Activated CD4-positive, alpha-beta T cell treated with anti-CD3 and anti-CD28 coated beads, Interleukin-2, amount 10 ng/mL, durations not matched to agents 24 days and 14 days (primary cell): ENCODE results near the gene PSEN2. TPM values are rescaled to one million over a fixed set of nuclear protein-coding genes. Genes with fewer than 3 reads are reported as not detected.
A peak's percentile ranks its signal among the peaks of the same experiment; 100 is the strongest.

Source experiments
- DNase-seq: peaks from one replicate; pipeline ENCODE4 v3.0.0; 2022
- H3K27ac Mint-ChIP-seq: one replicate; pipeline ENCODE4 v1.8.0; 2022; ENCODE audit warnings: mild to moderate bottlenecking, mixed read lengths
- H3K27me3 Mint-ChIP-seq: one replicate; pipeline ENCODE4 v1.8.0; 2022; ENCODE audit warnings: mixed read lengths
- H3K36me3 Mint-ChIP-seq: one replicate; pipeline ENCODE4 v1.8.0; 2022; ENCODE audit warnings: low read depth, mild to moderate bottlenecking, mixed read lengths
- H3K4me1 Mint-ChIP-seq: one replicate; pipeline ENCODE4 v1.8.0; 2021; ENCODE audit warnings: mixed read lengths
- H3K4me3 Mint-ChIP-seq: one replicate; pipeline ENCODE4 v1.8.0; 2022; ENCODE audit warnings: mild to moderate bottlenecking, moderate library complexity, mixed read lengths
- H3K9me3 Mint-ChIP-seq: one replicate; pipeline ENCODE4 v1.8.0; 2021; ENCODE audit warnings: mixed read lengths
- intact Hi-C: fragments of 100-400 bp; cut with micrococcal nuclease; formaldehyde crosslinking; loops from one replicate; pipeline ENCODE4 v1.15.1; 2023
- total RNA-seq: library from RNA; stranded (reverse); gene quantifications from 2 replicates; pipeline ENCODE4 v1.2.3, GENCODE V29; 2022

The PSEN2 gene
- total RNA-seq, 1 donor from 2014 or later, result 10.4 TPM

GRCh38 chr1:226873771-226874578 is 3.6 kb downstream of the PSEN2 start:
- DNase-seq, result no peak
- peaks cover 16% of the 10 kb centered on the region for H3K4me1 Mint-ChIP-seq
- no peak overlapping the region for H3K4me3 Mint-ChIP-seq
- intact Hi-C loops, result no loop called here
- no peak overlapping the region for H3K27ac Mint-ChIP-seq
- peaks cover 14% of the 10 kb centered on the region for H3K27me3 Mint-ChIP-seq
- H3K9me3 Mint-ChIP-seq, result no peaks in the 10 kb centered on the region
- H3K36me3 Mint-ChIP-seq, result peaks cover 9% of the 10 kb centered on the region

GRCh38 chr1:226874579-226875425 is 4.4 kb downstream of the PSEN2 start:
- no peak for DNase-seq
- Mint-ChIP-seq H3K27ac (no peak overlapping the region), H3K4me1 (peaks cover 16% of the 10 kb centered on the region), H3K4me3 (no peak overlapping the region), H3K36me3 (peaks cover 13% of the 10 kb centered on the region), H3K27me3 (peaks cover 9% of the 10 kb centered on the region), H3K9me3 (no peaks in the 10 kb centered on the region)
- intact Hi-C loops, result no loop called here

GRCh38 chr1:226875641-226876295 is 5.4 kb downstream of the PSEN2 start:
- H3K27ac Mint-ChIP-seq, result no peak overlapping the region
- intact Hi-C loops, result no loop called here
- peaks cover 15% of the 10 kb centered on the region for H3K36me3 Mint-ChIP-seq
- H3K4me3 Mint-ChIP-seq, result no peak overlapping the region
- no peak for DNase-seq
- H3K27me3 Mint-ChIP-seq, result peaks cover 6% of the 10 kb centered on the region
- H3K9me3 Mint-ChIP-seq, result no peaks in the 10 kb centered on the region
- H3K4me1 Mint-ChIP-seq, result peaks cover 12% of the 10 kb centered on the region

GRCh38 chr1:226877669-226878068 is 7.3 kb downstream of the PSEN2 start:
- H3K27me3 Mint-ChIP-seq, result no peaks in the 10 kb centered on the region
- peaks cover 20% of the 10 kb centered on the region for H3K36me3 Mint-ChIP-seq
- H3K27ac Mint-ChIP-seq, result no peak overlapping the region
- H3K9me3 Mint-ChIP-seq, result no peaks in the 10 kb centered on the region
- no peak overlapping the region for H3K4me3 Mint-ChIP-seq
- no peak for DNase-seq
- peaks cover 21% of the 10 kb centered on the region for H3K4me1 Mint-ChIP-seq
- intact Hi-C loops, result no loop called here

GRCh38 chr1:226880372-226881287 is 10.2 kb downstream of the PSEN2 start:
- H3K36me3 Mint-ChIP-seq, result peaks cover 19% of the 10 kb centered on the region
- peaks cover 44% of the 10 kb centered on the region for H3K4me1 Mint-ChIP-seq
- H3K27me3 Mint-ChIP-seq, result no peaks in the 10 kb centered on the region
- no peak overlapping the region for H3K4me3 Mint-ChIP-seq
- intact Hi-C loops, result loop anchor here (5.0 kb wide), 3 partner anchors 188 to 253 kb away; no protein-coding TSS in a partner anchor
- no peak for DNase-seq
- no peaks in the 10 kb centered on the region for H3K9me3 Mint-ChIP-seq
- H3K27ac Mint-ChIP-seq, result peak overlapping the region; percentile 95

- Mint-ChIP-seq H3K4me3 (peak overlapping the region; percentile 72), H3K4me1 (peaks cover 53% of the 10 kb centered on the region), H3K36me3 (peaks cover 22% of the 10 kb centered on the region), H3K9me3 (no peaks in the 10 kb centered on the region), H3K27me3 (no peaks in the 10 kb centered on the region), H3K27ac (peak overlapping the region; percentile 95)
- DNase-seq, result no peak
- intact Hi-C loops, result loop anchor here (1.0 to 5.0 kb wide), 5 partner anchors 11 to 254 kb away; partner anchors contain the start of gene PSEN2
Measured at GRCh38 chr1:226881515-226882185, 11.2 kb downstream of the PSEN2 start.

- peak; percentile 71 for DNase-seq
- intact Hi-C loops, result loop anchor here (1.0 to 5.0 kb wide), 5 partner anchors 12 to 255 kb away; partner anchors contain the start of gene PSEN2
Measured at GRCh38 chr1:226882187-226882586, 11.8 kb downstream of the PSEN2 start.

GRCh38 chr1:226882631-226883409 is 12.4 kb downstream of the PSEN2 start:
- intact Hi-C loops, result loop anchor here (1.0 to 5.0 kb wide), 6 partner anchors 13 to 256 kb away; partner anchors contain the start of gene PSEN2
- peak overlapping the region; percentile 72 for H3K4me3 Mint-ChIP-seq

More at GRCh38 chr1:226882187-226882586, 11.8 kb downstream of the PSEN2 start:
- H3K4me1 Mint-ChIP-seq, result peaks cover 53% of the 10 kb centered on the region
- H3K27ac Mint-ChIP-seq, result peak overlapping the region; percentile 95
- no peaks in the 10 kb centered on the region for H3K9me3 Mint-ChIP-seq
- peaks cover 18% of the 10 kb centered on the region for H3K36me3 Mint-ChIP-seq
- H3K4me3 Mint-ChIP-seq, result peak overlapping the region; percentile 72
- no peaks in the 10 kb centered on the region for H3K27me3 Mint-ChIP-seq

GRCh38 chr1:226883630-226884029 is 13.2 kb downstream of the PSEN2 start:
- Mint-ChIP-seq H3K27ac (peak overlapping the region; percentile 95), H3K4me1 (peaks cover 53% of the 10 kb centered on the region), H3K36me3 (peaks cover 14% of the 10 kb centered on the region), H3K4me3 (peak overlapping the region; percentile 72), H3K9me3 (no peaks in the 10 kb centered on the region), H3K27me3 (no peaks in the 10 kb centered on the region)
- intact Hi-C loops, result loop anchor here (1.0 to 5.0 kb wide), 5 partner anchors 56 to 256 kb away; no protein-coding TSS in a partner anchor
- no peak for DNase-seq

More at GRCh38 chr1:226882631-226883409, 12.4 kb downstream of the PSEN2 start:
- Mint-ChIP-seq H3K36me3 (peaks cover 15% of the 10 kb centered on the region), H3K4me1 (peaks cover 53% of the 10 kb centered on the region), H3K9me3 (no peaks in the 10 kb centered on the region), H3K27ac (peak overlapping the region; percentile 95), H3K27me3 (no peaks in the 10 kb centered on the region)
- DNase-seq, result peak; percentile 84

GRCh38 chr1:226884116-226884625 is 13.8 kb downstream of the PSEN2 start:
- DNase-seq, result peak; percentile 63
- peak overlapping the region; percentile 57 for H3K4me3 Mint-ChIP-seq
- no peaks in the 10 kb centered on the region for H3K27me3 Mint-ChIP-seq
- H3K4me1 Mint-ChIP-seq, result peaks cover 53% of the 10 kb centered on the region
- peaks cover 14% of the 10 kb centered on the region for H3K36me3 Mint-ChIP-seq
- intact Hi-C loops, result loop anchor here (5.0 kb wide), 3 partner anchors 192 to 257 kb away; no protein-coding TSS in a partner anchor
- peak overlapping the region; percentile 77 for H3K27ac Mint-ChIP-seq
- no peaks in the 10 kb centered on the region for H3K9me3 Mint-ChIP-seq

GRCh38 chr1:226884966-226885820 is 14.8 kb downstream of the PSEN2 start:
- Mint-ChIP-seq H3K9me3 (no peaks in the 10 kb centered on the region), H3K4me1 (peaks cover 53% of the 10 kb centered on the region)
- intact Hi-C loops, result loop anchor here (5.0 kb wide), 3 partner anchors 193 to 258 kb away; no protein-coding TSS in a partner anchor

More at GRCh38 chr1:226884966-226885820, 14.8 kb downstream of the PSEN2 start:
- no peak for DNase-seq
- H3K27ac Mint-ChIP-seq, result peak overlapping the region; percentile 77
- H3K4me3 Mint-ChIP-seq, result peak overlapping the region; percentile 57
- H3K36me3 Mint-ChIP-seq, result peaks cover 10% of the 10 kb centered on the region
- no peaks in the 10 kb centered on the region for H3K27me3 Mint-ChIP-seq
